ENCODE measurements around the gene FAM210B.

DNA sequence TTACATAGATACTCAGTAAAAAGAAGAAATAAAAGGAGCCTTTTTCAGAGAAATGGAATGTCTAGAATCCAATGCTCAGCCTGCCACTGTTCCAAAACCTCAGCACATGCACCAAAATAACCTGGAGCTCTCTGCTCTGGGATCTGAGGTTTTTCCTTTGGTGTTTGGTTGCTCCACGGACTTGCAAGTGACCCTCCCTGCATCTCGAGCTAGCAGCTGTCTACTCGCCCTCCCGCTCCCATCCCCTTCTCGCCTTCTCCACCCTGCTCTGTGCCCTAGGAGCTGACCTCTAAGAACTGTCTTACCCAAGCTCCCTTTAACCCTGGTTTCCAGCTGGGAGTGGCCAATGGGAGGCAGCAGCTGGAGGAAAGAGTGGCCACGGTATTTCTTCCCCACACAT lies 35.1 kb upstream of the FAM210B start:
- TF ChIP-seq, protein P1, sequence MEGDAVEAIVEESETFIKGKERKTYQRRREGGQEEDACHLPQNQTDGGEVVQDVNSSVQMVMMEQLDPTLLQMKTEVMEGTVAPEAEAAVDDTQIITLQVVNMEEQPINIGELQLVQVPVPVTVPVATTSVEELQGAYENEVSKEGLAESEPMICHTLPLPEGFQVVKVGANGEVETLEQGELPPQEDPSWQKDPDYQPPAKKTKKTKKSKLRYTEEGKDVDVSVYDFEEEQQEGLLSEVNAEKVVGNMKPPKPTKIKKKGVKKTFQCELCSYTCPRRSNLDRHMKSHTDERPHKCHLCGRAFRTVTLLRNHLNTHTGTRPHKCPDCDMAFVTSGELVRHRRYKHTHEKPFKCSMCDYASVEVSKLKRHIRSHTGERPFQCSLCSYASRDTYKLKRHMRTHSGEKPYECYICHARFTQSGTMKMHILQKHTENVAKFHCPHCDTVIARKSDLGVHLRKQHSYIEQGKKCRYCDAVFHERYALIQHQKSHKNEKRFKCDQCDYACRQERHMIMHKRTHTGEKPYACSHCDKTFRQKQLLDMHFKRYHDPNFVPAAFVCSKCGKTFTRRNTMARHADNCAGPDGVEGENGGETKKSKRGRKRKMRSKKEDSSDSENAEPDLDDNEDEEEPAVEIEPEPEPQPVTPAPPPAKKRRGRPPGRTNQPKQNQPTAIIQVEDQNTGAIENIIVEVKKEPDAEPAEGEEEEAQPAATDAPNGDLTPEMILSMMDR (IDR thresholded peaks at IDR 0.05 in 8 of 11, conservative IDR thresholded peaks at IDR 0.05 in 3 of 11) = no peak
- no peak for TF ChIP-seq POLR2A (IDR thresholded peaks at IDR 0.05)
